MM.1S (cell line): ENCODE data around the gene PTTG2.

Experiments used
- DNase-seq: peaks from one replicate; pipeline ENCODE4 v3.0.0-alpha.2; 2015
- H2AFZ ChIP-seq: fragments of 300-600 bp; sonication (generic); 2 replicates; pipeline ENCODE4 v1.6.0; 2016; ENCODE audit warnings: antibody characterized with exemption, low read length
- H3F3A ChIP-seq: fragments of 300-600 bp; sonication (generic); 2 replicates; pipeline ENCODE4 v1.6.1; 2016; ENCODE audit warnings: mild to moderate bottlenecking, antibody characterized with exemption, low read length, moderate library complexity, mixed read lengths; ENCODE audit not compliant: insufficient read depth
- H3K27ac ChIP-seq: fragments of 300-600 bp; sonication (generic); 2 replicates; pipeline ENCODE4 v1.5.1; 2016; ENCODE audit warnings: mild to moderate bottlenecking, low read length
- H3K27me3 ChIP-seq: fragments of 300-600 bp; sonication (generic); replicated peaks from 2 replicates; pipeline ENCODE4 v1.6.0; 2016; ENCODE audit warnings: low read length; ENCODE audit not compliant: insufficient read depth
- H3K36me3 ChIP-seq: fragments of 300-600 bp; sonication (generic); replicated peaks from 2 replicates; pipeline ENCODE4 v1.6.1; 2016; ENCODE audit warnings: mild to moderate bottlenecking, low read length, mixed read lengths; ENCODE audit not compliant: insufficient read depth
- H3K4me1 ChIP-seq: fragments of 300-600 bp; sonication (generic); 2 replicates; pipeline ENCODE4 v1.6.1; 2016; ENCODE audit warnings: low read length, mixed read lengths
- H3K4me2 ChIP-seq: fragments of 300-600 bp; sonication (generic); 2 replicates; pipeline ENCODE4 v1.6.0; 2016; ENCODE audit warnings: low read depth, low read length
- H3K4me3 ChIP-seq: fragments of 300-600 bp; sonication (generic); 2 replicates; pipeline ENCODE4 v1.5.1; 2016; ENCODE audit warnings: low read length, mixed read lengths
- H3K79me2 ChIP-seq: fragments of 300-600 bp; sonication (generic); 2 replicates; pipeline ENCODE4 v1.6.1; 2016; ENCODE audit warnings: mixed run types, low read length, mixed read lengths
- H3K9ac ChIP-seq: fragments of 300-600 bp; sonication (generic); 2 replicates; pipeline ENCODE4 v1.6.1; 2016; ENCODE audit warnings: low read length, mixed read lengths
- H3K9me2 ChIP-seq: fragments of 300-600 bp; sonication (generic); replicated peaks from 2 replicates; pipeline ENCODE4 v1.6.1; 2016; ENCODE audit warnings: mild to moderate bottlenecking, low read length, mixed read lengths; ENCODE audit not compliant: insufficient read depth
- H3K9me3 ChIP-seq: fragments of 300-600 bp; sonication (generic); replicated peaks from 2 replicates; pipeline ENCODE4 v1.6.1; 2016; ENCODE audit warnings: mild to moderate bottlenecking, low read length, mixed read lengths; ENCODE audit not compliant: insufficient read depth
- H4K20me1 ChIP-seq: fragments of 300-600 bp; sonication (generic); 2 replicates; pipeline ENCODE4 v1.6.1; 2016; ENCODE audit warnings: mild to moderate bottlenecking, low read length, moderate library complexity, mixed read lengths; ENCODE audit not compliant: insufficient read depth
- EZH2 ChIP-seq: fragments of 300-600 bp; sonication (generic); optimal IDR thresholded peaks from 2 replicates; pipeline ENCODE3; 2017; ENCODE audit warnings: low read depth, mild to moderate bottlenecking, antibody characterized with exemption, low read length, mixed read lengths
- EZH2phosphoT487 ChIP-seq: fragments of 300-600 bp; sonication (generic); IDR thresholded peaks from 2 replicates; pipeline ENCODE4 v1.6.1; 2018; ENCODE audit warnings: antibody characterized with exemption, low read length
- TF ChIP-seq, protein P1 (sequence below): fragments of 300-600 bp; sonication (generic); IDR thresholded peaks from 2 replicates; pipeline ENCODE4 v1.5.1; 2016; ENCODE audit warnings: antibody characterized with exemption, low read length, mixed read lengths

The PTTG2 gene

DNA sequence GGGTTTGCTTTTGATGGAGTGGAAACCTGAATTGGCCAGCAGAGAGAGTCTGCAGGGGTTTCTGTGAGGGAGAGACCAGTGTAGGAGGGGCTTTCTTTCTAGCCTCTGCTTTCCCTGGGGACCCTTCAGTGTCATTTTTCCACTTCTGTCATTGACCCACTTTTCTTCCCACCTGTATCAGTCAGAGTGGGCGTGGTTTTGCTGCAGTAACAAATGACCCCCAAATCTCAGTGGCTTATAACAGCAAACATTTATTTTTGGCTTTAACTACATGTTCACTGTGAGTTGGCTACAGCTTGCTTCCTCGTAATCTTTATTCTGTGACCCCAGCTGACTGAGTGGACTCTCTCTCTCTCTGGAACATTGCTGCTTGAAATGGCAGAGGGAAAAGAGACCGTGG lies 25.6 kb upstream of the PTTG2 start:
- no peak overlapping the region for H2AFZ ChIP-seq
- no peak overlapping the region for H3K4me2 ChIP-seq
- H4K20me1 ChIP-seq = no peaks in the 10 kb centered on the region
- no peaks in the 10 kb centered on the region for H3K9me2 ChIP-seq
- peaks cover 18% of the 10 kb centered on the region for H3K79me2 ChIP-seq
- no peaks in the 10 kb centered on the region for H3F3A ChIP-seq
- DNase-seq = no peak
- no peaks in the 10 kb centered on the region for H3K36me3 ChIP-seq
- TF ChIP-seq EZH2phosphoT487 (no peak), EZH2 (no peak)
- TF ChIP-seq, protein P1, sequence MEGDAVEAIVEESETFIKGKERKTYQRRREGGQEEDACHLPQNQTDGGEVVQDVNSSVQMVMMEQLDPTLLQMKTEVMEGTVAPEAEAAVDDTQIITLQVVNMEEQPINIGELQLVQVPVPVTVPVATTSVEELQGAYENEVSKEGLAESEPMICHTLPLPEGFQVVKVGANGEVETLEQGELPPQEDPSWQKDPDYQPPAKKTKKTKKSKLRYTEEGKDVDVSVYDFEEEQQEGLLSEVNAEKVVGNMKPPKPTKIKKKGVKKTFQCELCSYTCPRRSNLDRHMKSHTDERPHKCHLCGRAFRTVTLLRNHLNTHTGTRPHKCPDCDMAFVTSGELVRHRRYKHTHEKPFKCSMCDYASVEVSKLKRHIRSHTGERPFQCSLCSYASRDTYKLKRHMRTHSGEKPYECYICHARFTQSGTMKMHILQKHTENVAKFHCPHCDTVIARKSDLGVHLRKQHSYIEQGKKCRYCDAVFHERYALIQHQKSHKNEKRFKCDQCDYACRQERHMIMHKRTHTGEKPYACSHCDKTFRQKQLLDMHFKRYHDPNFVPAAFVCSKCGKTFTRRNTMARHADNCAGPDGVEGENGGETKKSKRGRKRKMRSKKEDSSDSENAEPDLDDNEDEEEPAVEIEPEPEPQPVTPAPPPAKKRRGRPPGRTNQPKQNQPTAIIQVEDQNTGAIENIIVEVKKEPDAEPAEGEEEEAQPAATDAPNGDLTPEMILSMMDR = no peak
- H3K4me3 ChIP-seq = no peak overlapping the region
- H3K4me1 ChIP-seq = no peaks in the 10 kb centered on the region
- no peaks in the 10 kb centered on the region for H3K9me3 ChIP-seq
- H3K9ac ChIP-seq = no peak overlapping the region
- no peaks in the 10 kb centered on the region for H3K27me3 ChIP-seq
- H3K27ac ChIP-seq = no peak overlapping the region

- Histone ChIP-seq H3K27ac (no peak overlapping the region), H3F3A (no peaks in the 10 kb centered on the region), H2AFZ (no peak overlapping the region), H3K9me3 (no peaks in the 10 kb centered on the region), H3K9me2 (no peaks in the 10 kb centered on the region), H3K36me3 (no peaks in the 10 kb centered on the region), H3K4me2 (no peak overlapping the region), H4K20me1 (no peaks in the 10 kb centered on the region), H3K27me3 (no peaks in the 10 kb centered on the region), H3K9ac (no peak overlapping the region), H3K4me3 (no peak overlapping the region), H3K79me2 (peaks cover 18% of the 10 kb centered on the region), H3K4me1 (no peaks in the 10 kb centered on the region)
- DNase-seq = no peak
- TF ChIP-seq, protein P1 = no peak
- TF ChIP-seq EZH2phosphoT487 (no peak), EZH2 (no peak)
Measured at GRCh38 chr4:37935026-37935425, 25.2 kb upstream of the PTTG2 start.

- H3K9me2 ChIP-seq = no peaks in the 10 kb centered on the region
Measured at GRCh38 chr4:37936889-37937498, 23.2 kb upstream of the PTTG2 start.

More at GRCh38 chr4:37936889-37937498, 23.2 kb upstream of the PTTG2 start:
- Histone ChIP-seq H3K27me3 (no peaks in the 10 kb centered on the region), H3F3A (no peaks in the 10 kb centered on the region), H2AFZ (no peak overlapping the region), H3K27ac (no peak overlapping the region), H3K4me3 (no peak overlapping the region), H3K4me1 (no peaks in the 10 kb centered on the region), H3K9me3 (no peaks in the 10 kb centered on the region), H3K36me3 (no peaks in the 10 kb centered on the region), H3K79me2 (peaks cover 18% of the 10 kb centered on the region), H3K4me2 (no peak overlapping the region), H4K20me1 (no peaks in the 10 kb centered on the region), H3K9ac (no peak overlapping the region)
- TF ChIP-seq EZH2 = no peak
- TF ChIP-seq, protein P1 = no peak
- TF ChIP-seq EZH2phosphoT487 = no peak
- no peak for DNase-seq
